ENCODE data around the gene B4GALNT2. TPM values are rescaled to one million over a fixed set of nuclear protein-coding genes. Genes with fewer than 3 reads are reported as not detected.
A peak's percentile ranks its signal among the peaks of the same experiment; 100 is the strongest.

The B4GALNT2 gene
- total RNA-seq, 3 donors from 2014 or later (not counting 1 experiment from before 2014, with no cell fraction given), result 0.05 TPM; not detected in 1

DNA sequence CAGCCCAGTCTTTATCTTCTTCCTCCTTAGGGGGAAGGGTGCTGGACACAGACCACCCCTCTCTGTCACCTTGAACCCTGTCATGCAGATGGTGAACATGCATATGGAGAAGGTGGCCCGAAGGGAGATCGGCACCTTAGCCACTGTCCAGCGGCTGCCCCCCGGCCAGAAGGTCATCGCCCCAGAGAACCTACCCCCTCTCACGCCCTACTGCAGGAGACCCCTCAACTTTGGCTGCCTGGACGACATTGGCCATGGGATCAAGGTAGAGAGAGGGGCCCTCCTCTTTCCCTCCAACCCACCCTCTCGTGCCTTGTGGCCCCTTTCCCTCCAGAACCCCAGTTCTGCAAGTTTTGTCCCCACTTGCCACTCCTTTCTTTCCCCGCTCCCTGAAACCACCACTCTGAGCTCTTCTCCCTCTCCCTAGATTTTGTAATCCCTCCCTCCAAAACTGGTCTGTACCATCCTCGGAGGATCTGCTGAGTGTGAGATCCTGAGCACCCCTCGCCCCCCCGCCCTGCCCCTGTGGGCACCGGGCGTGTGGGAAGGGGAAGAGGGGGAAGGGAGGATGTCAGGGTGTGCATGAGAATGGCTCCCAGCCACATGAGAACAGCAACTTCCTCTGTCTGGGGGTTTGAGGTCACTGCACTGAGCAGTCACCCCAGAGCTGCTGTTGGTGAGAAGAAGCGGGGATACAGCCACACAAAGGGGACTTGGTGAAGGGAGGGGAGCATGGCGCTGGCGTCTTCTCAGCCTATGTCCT is 85.3 kb downstream of the B4GALNT2 start:
- Histone ChIP-seq H3K4me3 (ENCODE audit: low read length) (peak overlapping the region; percentile 6), H3K27me3 (ENCODE audit: control insufficient read depth, insufficient read depth, low read length) (no peaks in the 10 kb centered on the region), H3K36me3 (ENCODE audit: control insufficient read depth, insufficient read depth, low read length) (peaks cover 35% of the 10 kb centered on the region), H3K4me1 (ENCODE audit: control insufficient read depth, insufficient read depth, low read length) (peaks cover 98% of the 10 kb centered on the region), H3K9me3 (ENCODE audit: control insufficient read depth, insufficient read depth, low read length) (no peaks in the 10 kb centered on the region), H3K27ac (ENCODE audit: low read length) (peak overlapping the region; percentile 97)
- Mint-ChIP-seq H3K27ac (peak overlapping the region; percentile 81 to 98), H3K27me3 (ENCODE audit: low read depth in 2 of 2) (no peaks in the 10 kb centered on the region), H3K4me1 (peaks cover 63 to 83% of the 10 kb centered on the region in 2 donors), H3K9me3 (no peaks in the 10 kb centered on the region), H3K36me3 (peaks cover 8% of the 10 kb centered on the region), H3K4me3 (peak overlapping the region; percentile 89)
- TF ChIP-seq, protein P1, sequence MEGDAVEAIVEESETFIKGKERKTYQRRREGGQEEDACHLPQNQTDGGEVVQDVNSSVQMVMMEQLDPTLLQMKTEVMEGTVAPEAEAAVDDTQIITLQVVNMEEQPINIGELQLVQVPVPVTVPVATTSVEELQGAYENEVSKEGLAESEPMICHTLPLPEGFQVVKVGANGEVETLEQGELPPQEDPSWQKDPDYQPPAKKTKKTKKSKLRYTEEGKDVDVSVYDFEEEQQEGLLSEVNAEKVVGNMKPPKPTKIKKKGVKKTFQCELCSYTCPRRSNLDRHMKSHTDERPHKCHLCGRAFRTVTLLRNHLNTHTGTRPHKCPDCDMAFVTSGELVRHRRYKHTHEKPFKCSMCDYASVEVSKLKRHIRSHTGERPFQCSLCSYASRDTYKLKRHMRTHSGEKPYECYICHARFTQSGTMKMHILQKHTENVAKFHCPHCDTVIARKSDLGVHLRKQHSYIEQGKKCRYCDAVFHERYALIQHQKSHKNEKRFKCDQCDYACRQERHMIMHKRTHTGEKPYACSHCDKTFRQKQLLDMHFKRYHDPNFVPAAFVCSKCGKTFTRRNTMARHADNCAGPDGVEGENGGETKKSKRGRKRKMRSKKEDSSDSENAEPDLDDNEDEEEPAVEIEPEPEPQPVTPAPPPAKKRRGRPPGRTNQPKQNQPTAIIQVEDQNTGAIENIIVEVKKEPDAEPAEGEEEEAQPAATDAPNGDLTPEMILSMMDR (IDR thresholded peaks at IDR 0.05), result no peak
- WGBS (ENCODE audit: insufficient coverage), result 33% methylated on average over 16 of the region's 17 CpGs
- DNase-seq (peak; percentile 73 to 93), ATAC-seq (peak; percentile 58 to 81 (median 75))
- intact Hi-C loops (cut with micrococcal nuclease), result loop anchor here (1.0 to 5.0 kb wide), 4 partner anchors 8 to 496 kb away; partner anchors contain the start of genes ABI3, GNGT2, PHOSPHO1 and PRAC1

DNA sequence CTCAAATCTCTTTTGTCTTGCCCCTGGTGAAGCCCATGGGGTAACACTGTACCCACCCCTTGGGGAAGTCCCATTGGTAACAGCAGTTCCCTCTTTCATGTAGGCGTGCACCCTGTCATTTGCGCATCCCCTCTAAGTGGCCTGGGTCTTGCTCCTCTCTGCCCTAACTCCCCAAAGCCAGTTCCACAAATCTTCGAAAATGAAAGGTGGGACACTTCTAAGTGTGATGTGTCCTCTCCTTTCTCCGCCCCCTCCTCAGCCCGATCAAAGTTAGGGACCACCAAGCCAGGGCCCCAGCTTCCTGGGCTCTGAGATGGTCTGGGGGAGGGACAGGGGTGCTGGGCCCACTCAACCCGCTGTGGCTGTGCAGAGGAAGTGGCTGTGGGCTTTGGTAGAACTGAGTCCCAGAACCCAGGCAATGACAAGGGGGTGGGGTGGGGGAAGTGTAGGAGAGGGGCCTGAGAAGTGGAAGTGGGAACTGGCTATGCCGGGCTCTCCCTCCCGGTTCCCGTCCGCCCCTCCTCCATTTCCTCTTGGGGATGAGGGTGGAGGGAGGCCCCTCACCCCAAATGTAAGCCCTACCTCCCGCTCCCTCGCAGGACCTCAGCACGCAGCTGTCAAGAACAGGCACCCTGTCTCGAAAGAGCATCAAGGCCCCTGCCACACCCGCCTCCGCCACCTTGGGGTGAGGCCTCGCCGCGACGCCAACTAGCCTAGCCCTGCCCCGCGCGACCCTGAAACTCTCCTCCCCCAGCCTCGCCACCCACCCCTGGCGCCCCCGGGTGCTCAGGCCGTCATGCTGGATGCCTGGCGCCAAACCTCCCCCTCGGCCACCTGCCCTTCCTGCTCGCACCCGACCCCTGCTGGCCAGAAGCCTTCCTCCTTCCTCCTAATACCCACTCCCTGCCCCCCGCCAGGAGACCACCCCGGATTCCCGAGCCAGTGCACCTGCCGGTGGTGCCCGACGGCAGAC is 86.7 kb downstream of the B4GALNT2 start:
- Histone ChIP-seq H3K4me1 (ENCODE audit: control insufficient read depth, insufficient read depth, low read length) (peaks cover 98% of the 10 kb centered on the region), H3K27ac (ENCODE audit: low read length) (peak overlapping the region; percentile 97), H3K4me3 (ENCODE audit: low read length) (no peak overlapping the region), H3K27me3 (ENCODE audit: control insufficient read depth, insufficient read depth, low read length) (no peaks in the 10 kb centered on the region), H3K9me3 (ENCODE audit: control insufficient read depth, insufficient read depth, low read length) (no peaks in the 10 kb centered on the region), H3K36me3 (ENCODE audit: control insufficient read depth, insufficient read depth, low read length) (peaks cover 36% of the 10 kb centered on the region)
- TF ChIP-seq, protein P1 (IDR thresholded peaks at IDR 0.05), result peak; percentile 55
- Mint-ChIP-seq H3K27me3 (ENCODE audit: low read depth in 2 of 2) (no peaks in the 10 kb centered on the region), H3K27ac (peak overlapping the region; percentile 81 to 98), H3K9me3 (no peaks in the 10 kb centered on the region), H3K4me3 (peak overlapping the region; percentile 89), H3K4me1 (peaks cover 63 to 83% of the 10 kb centered on the region in 2 donors), H3K36me3 (peaks cover 8% of the 10 kb centered on the region)
- DNase-seq (peak; percentile 77 to 85), ATAC-seq (peak; percentile 63 to 85 (median 71))
- intact Hi-C loops (cut with micrococcal nuclease), result loop anchor here (1.0 to 5.0 kb wide), 4 partner anchors 9 to 497 kb away; partner anchors contain the start of genes ABI3, GNGT2, PHOSPHO1 and PRAC1
- WGBS (ENCODE audit: insufficient coverage), result 20% methylated on average over 32 of the region's 37 CpGs

DNA sequence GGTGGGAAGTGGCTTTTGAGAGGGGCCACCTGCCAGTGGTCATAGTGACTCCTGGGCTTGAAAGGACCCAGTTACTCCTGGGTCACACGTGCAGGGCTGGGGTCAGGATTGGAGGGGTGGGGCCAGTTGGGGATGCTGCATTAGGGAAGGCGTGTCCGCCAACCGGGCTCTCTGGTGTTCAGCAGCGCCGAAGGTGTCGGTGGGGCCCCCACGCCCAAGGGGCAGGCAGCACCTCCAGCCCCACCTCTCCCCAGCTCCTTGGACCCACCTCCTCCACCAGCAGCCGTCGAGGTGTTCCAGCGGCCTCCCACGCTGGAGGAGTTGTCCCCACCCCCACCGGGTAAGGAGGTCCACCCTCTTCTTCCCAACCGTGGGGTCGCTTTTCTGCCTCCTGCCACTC is 87.4 kb downstream of the B4GALNT2 start:
- no peak for DNase-seq
- H3K27me3 Mint-ChIP-seq (ENCODE audit: low read depth in 2 of 2), result no peaks in the 10 kb centered on the region
- intact Hi-C loops (cut with micrococcal nuclease), result loop anchor here (5.0 to 10.0 kb wide), 2 partner anchors 145 to 498 kb away; partner anchors contain the start of genes PRAC1, PRAC2 and ZNF652
- Histone ChIP-seq H3K4me1 (ENCODE audit: control insufficient read depth, insufficient read depth, low read length) (peaks cover 99% of the 10 kb centered on the region), H3K36me3 (ENCODE audit: control insufficient read depth, insufficient read depth, low read length) (peaks cover 33% of the 10 kb centered on the region), H3K4me3 (ENCODE audit: low read length) (no peak overlapping the region), H3K27me3 (ENCODE audit: control insufficient read depth, insufficient read depth, low read length) (no peaks in the 10 kb centered on the region), H3K27ac (ENCODE audit: low read length) (peak overlapping the region; percentile 97), H3K9me3 (ENCODE audit: control insufficient read depth, insufficient read depth, low read length) (no peaks in the 10 kb centered on the region)
- TF ChIP-seq, protein P1 (IDR thresholded peaks at IDR 0.05), result peak; percentile 4
- H3K27ac Mint-ChIP-seq, result peak overlapping the region; percentile 81 to 98
- no peaks in the 10 kb centered on the region for H3K9me3 Mint-ChIP-seq
- H3K36me3 Mint-ChIP-seq, result peaks cover 3% of the 10 kb centered on the region
- ATAC-seq, result no peak
- peak overlapping the region; percentile 89 for H3K4me3 Mint-ChIP-seq
- H3K4me1 Mint-ChIP-seq, result peaks cover 62 to 83% of the 10 kb centered on the region in 2 donors
- 69% methylated on average over 15 of the region's 15 CpGs for WGBS (ENCODE audit: insufficient coverage)

Measured in natural killer cell (primary cell).